Measurements from ENCODE around the gene FRMD4A.

DNA sequence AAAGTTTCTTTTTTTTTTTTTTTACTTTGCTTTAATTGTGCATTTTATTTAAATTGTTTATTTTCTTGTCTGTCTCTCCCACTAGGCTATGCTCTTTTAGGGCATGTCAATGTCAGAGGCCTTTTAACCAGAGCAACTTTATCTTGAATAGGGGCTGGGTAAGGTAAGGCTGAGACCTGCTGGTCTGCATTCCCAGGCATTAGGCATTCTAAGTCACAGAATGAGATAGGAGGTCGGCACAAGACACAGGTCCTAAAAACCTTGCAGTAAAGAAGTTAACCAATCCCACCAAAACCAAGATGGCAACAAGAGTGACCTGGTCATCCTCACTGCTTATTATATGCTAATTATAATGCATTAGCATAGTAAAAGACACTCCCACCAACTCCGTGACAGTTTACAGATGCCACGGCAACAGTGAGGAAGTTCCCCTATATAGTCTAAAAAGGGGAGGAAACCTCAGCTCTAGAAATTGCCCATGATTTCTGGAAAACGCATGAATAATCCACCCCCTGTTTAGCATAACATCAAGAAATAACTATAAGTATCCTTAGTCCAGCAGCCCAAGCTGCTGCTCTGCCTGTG is 47.0 kb upstream of the FRMD4A start:
- TF ChIP-seq, protein P1, sequence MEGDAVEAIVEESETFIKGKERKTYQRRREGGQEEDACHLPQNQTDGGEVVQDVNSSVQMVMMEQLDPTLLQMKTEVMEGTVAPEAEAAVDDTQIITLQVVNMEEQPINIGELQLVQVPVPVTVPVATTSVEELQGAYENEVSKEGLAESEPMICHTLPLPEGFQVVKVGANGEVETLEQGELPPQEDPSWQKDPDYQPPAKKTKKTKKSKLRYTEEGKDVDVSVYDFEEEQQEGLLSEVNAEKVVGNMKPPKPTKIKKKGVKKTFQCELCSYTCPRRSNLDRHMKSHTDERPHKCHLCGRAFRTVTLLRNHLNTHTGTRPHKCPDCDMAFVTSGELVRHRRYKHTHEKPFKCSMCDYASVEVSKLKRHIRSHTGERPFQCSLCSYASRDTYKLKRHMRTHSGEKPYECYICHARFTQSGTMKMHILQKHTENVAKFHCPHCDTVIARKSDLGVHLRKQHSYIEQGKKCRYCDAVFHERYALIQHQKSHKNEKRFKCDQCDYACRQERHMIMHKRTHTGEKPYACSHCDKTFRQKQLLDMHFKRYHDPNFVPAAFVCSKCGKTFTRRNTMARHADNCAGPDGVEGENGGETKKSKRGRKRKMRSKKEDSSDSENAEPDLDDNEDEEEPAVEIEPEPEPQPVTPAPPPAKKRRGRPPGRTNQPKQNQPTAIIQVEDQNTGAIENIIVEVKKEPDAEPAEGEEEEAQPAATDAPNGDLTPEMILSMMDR (IDR thresholded peaks at IDR 0.05; ENCODE audit: low read depth, low read length, poor library complexity, severe bottlenecking) = no peak
- no peak for TF ChIP-seq EZH2phosphoT487 (IDR thresholded peaks at IDR 0.05; ENCODE audit: borderline replicate concordance, low read length)
